HG02973 (cell line): Measurements from ENCODE around the gene PPP2R2D.

Experiments used
- ATAC-seq: cut with Tn5 transposase; IDR thresholded peaks from one replicate; pipeline ENCODE4 v1.9.1; 2021; ENCODE audit warnings: moderate library complexity; ENCODE audit not compliant: unreplicated experiment

Gene PPP2R2D

GRCh38 chr10:131886237-131886636 lies 14.6 kb upstream of the PPP2R2D start:
- ATAC-seq: no peak

GRCh38 chr10:131888186-131888604 lies 12.6 kb upstream of the PPP2R2D start:
- no peak for ATAC-seq

GRCh38 chr10:131889755-131890154 lies 11.1 kb upstream of the PPP2R2D start:
- ATAC-seq: no peak

- no peak for ATAC-seq
Observed at GRCh38 chr10:131890276-131891195, 10.3 kb upstream of the PPP2R2D start.

GRCh38 chr10:131891196-131891928 lies 9.4 kb upstream of the PPP2R2D start:
- no peak for ATAC-seq

- no peak for ATAC-seq
Observed at GRCh38 chr10:131891929-131892805, 8.6 kb upstream of the PPP2R2D start.

- no peak for ATAC-seq
Observed at GRCh38 chr10:131892806-131893675, 7.8 kb upstream of the PPP2R2D start.

GRCh38 chr10:131895116-131895515 lies 5.7 kb upstream of the PPP2R2D start:
- no peak for ATAC-seq

GRCh38 chr10:131896403-131896802 lies 4.4 kb upstream of the PPP2R2D start:
- ATAC-seq: no peak

- ATAC-seq: no peak
Observed at GRCh38 chr10:131897297-131897899, 3.4 kb upstream of the PPP2R2D start.

GRCh38 chr10:131898061-131898460 lies 2.7 kb upstream of the PPP2R2D start:
- no peak for ATAC-seq

- ATAC-seq: no peak
Observed at GRCh38 chr10:131898713-131899112, 2.1 kb upstream of the PPP2R2D start.

GRCh38 chr10:131899116-131899690 lies 1.6 kb upstream of the PPP2R2D start:
- ATAC-seq: no peak

- ATAC-seq: no peak
Observed at GRCh38 chr10:131899695-131900349, 986 bp upstream of the PPP2R2D start.

GRCh38 chr10:131901181-131901829 lies 497 bp downstream of the PPP2R2D start:
- ATAC-seq: peak; percentile 29

- ATAC-seq: no peak
Observed at GRCh38 chr10:131902211-131902610, 1.4 kb downstream of the PPP2R2D start.

- no peak for ATAC-seq
Observed at GRCh38 chr10:131902691-131903090, 1.9 kb downstream of the PPP2R2D start.

GRCh38 chr10:131905267-131905571 lies 4.4 kb downstream of the PPP2R2D start:
- no peak for ATAC-seq
